Small intestine (tissue), 7 donors: ENCODE data around the gene HCLS1. TPM values are rescaled to one million over a fixed set of nuclear protein-coding genes. Genes with fewer than 3 reads are reported as not detected.

ENCODE experiments used
- DNase-seq, 2 donors: peaks; one replicate each; pipeline versions ENCODE4 v3.0.0 to v3.0.0-alpha.2; 2013
- FAIRE-seq: peaks from 2 replicates; lab custom pipeline; 2012; peaks lifted over from hg19 to GRCh38; lab: Jason Lieb, UNC
- H3K27ac ChIP-seq, 3 donors: one replicate each; pipeline ENCODE4 v1.5.1; 2013; ENCODE audit warnings: low read length in 2 of 3, mild to moderate bottlenecking in 2 of 3, control low read depth in 1 of 3, inconsistent platforms in 1 of 3, low read depth in 1 of 3, moderate library complexity in 1 of 3
- H3K27me3 ChIP-seq, 3 donors: one replicate each; pipeline ENCODE4 v1.6.1; 2013; ENCODE audit warnings: low read length in 3 of 3, inconsistent platforms in 1 of 3; ENCODE audit not compliant: control insufficient read depth in 3 of 3, insufficient read depth in 3 of 3
- H3K36me3 ChIP-seq, 3 donors: one replicate each; pipeline ENCODE4 v1.6.1; 2013; ENCODE audit warnings: low read length in 3 of 3, inconsistent platforms in 1 of 3, low read depth in 1 of 3, mild to moderate bottlenecking in 1 of 3, moderate library complexity in 1 of 3; ENCODE audit not compliant: control insufficient read depth in 3 of 3, insufficient read depth in 2 of 3
- H3K4me1 ChIP-seq, 3 donors: one replicate each; pipeline ENCODE4 v1.6.1; 2013; ENCODE audit warnings: low read length in 2 of 3, inconsistent platforms in 1 of 3, low read depth in 1 of 3, mild to moderate bottlenecking in 1 of 3, moderate library complexity in 1 of 3; ENCODE audit not compliant: control insufficient read depth in 3 of 3, insufficient read depth in 2 of 3
- H3K4me3 ChIP-seq, 3 donors: one replicate each; pipeline ENCODE4 v1.5.1; 2013; ENCODE audit warnings: low read length in 3 of 3, control low read depth in 1 of 3, inconsistent platforms in 1 of 3, low read depth in 1 of 3, mild to moderate bottlenecking in 1 of 3, moderate library complexity in 1 of 3
- H3K9me3 ChIP-seq, 2 donors: one replicate each; pipeline ENCODE4 v1.6.1; 2013; ENCODE audit warnings: low read depth in 1 of 2, low read length in 1 of 2; ENCODE audit not compliant: control insufficient read depth in 2 of 2, insufficient read depth in 1 of 2
- WGBS, 3 donors: extraction: QIAGEN DNeasy Blood & Tissue Kit; methylation state at CpG; one replicate each; pipeline ENCODE4 v1.1.7; 2013; 5-methylcytosine and 5-hydroxymethylcytosine counted together
- polyA plus RNA-seq, 4 donors: library from polyadenylated mRNA; stranded (reverse) in 3 of 4; unstranded in 1 of 4; fragments of 200-250 nt in 3 of 4; fragments of 120-200 nt in 1 of 4; gene quantifications; one replicate each; pipeline versions ENCODE4 v1.2.1 to v1.2.3, GENCODE V29; 2013
- donor health status: healthy with polysubstance abuse.
- donor health status: control.
- donor health status: control.
- donor health status: Bipolar disorder and iron deficiency.
- donor health status: healthy.

HCLS1 gene
- polyA plus RNA-seq, 4 donors = 8.5 to 31.3 (median 22.3) TPM

DNA sequence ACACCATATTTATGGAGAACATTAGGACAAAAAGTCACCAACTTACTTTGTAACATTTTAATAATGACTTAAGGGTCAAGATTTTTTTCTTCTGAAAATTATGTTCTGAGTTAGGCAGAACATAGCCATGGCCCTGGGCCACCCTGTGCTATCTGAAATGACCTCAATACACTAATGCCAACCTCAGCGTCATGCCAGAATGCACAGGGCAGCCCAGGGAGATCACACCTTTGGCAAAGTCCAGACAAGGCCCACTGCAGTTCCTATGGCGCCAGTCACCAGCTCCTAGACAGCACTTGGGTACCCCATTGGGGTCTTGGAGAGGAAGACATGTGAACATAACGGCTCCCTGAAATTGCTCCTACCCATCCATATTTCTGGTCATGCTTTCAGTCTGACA lies 33.1 kb downstream of the HCLS1 start:
- Histone ChIP-seq H3K4me3 (no peak overlapping the region), H3K27ac (no peak overlapping the region), H3K36me3 (no peaks in the 10 kb centered on the region), H3K4me1 (no peaks in the 10 kb centered on the region), H3K27me3 (no peaks in the 10 kb centered on the region), H3K9me3 (no peaks in the 10 kb centered on the region)
- 66 to 84% (median 80%) methylated on average over 3 of the region's 3 CpGs for WGBS, 3 donors
- DNase-seq (no peak), FAIRE-seq (no peak)

DNA sequence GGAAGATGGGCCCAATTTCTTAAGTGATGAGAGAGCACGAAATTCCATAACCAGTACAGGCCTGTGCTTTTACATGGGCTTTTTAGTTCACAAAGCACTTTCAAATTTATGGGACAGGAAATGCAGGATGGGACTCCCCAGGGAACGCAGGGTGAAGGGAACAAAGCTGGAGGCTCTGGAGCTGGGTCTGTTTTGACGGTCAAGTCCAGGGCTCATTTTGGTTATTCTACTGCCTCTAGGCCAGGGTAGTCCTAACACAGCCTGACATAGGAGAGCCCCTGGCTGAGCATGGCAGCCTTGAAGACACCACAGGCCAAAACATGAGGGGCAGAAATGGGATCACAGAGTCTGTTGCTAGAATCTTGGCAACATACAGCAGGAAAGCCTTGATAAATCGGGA lies 33.5 kb downstream of the HCLS1 start:
- 88 to 97% (median 91%) methylated on average over 4 of the region's 4 CpGs for WGBS, 3 donors
- H3K27me3 ChIP-seq = no peaks in the 10 kb centered on the region
- H3K27ac ChIP-seq = no peak overlapping the region
- H3K36me3 ChIP-seq = no peaks in the 10 kb centered on the region
- FAIRE-seq (no peak), DNase-seq (no peak)
- H3K9me3 ChIP-seq = no peaks in the 10 kb centered on the region
- no peak overlapping the region for H3K4me3 ChIP-seq
- no peaks in the 10 kb centered on the region for H3K4me1 ChIP-seq

DNA sequence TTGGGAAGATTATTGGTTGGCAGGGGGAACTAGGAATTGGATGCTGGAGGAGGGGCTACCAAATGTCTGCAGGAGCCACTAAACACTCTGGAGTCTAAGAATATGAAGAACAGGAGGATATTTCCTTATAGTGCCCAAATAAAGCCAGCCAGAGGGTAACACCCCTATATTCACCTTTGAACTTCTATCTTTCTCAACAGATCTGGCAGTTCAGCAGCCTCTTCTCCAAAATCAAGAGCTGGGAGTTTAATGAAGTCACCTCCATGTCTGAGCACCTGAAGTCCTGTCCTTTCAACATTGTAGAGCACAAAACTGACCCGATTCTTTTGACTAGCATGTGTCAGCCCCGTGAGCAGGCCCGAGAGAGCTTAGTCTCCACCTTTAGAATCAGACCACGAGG lies 34.2 kb downstream of the HCLS1 start:
- H3K27me3 ChIP-seq = no peaks in the 10 kb centered on the region
- FAIRE-seq (no peak), DNase-seq (no peak)
- no peaks in the 10 kb centered on the region for H3K4me1 ChIP-seq
- H3K4me3 ChIP-seq = no peak overlapping the region
- H3K36me3 ChIP-seq = no peaks in the 10 kb centered on the region
- H3K27ac ChIP-seq = no peak overlapping the region
- 92 to 99% (median 94%) methylated on average over 4 of the region's 4 CpGs for WGBS, 3 donors
- H3K9me3 ChIP-seq = no peaks in the 10 kb centered on the region

DNA sequence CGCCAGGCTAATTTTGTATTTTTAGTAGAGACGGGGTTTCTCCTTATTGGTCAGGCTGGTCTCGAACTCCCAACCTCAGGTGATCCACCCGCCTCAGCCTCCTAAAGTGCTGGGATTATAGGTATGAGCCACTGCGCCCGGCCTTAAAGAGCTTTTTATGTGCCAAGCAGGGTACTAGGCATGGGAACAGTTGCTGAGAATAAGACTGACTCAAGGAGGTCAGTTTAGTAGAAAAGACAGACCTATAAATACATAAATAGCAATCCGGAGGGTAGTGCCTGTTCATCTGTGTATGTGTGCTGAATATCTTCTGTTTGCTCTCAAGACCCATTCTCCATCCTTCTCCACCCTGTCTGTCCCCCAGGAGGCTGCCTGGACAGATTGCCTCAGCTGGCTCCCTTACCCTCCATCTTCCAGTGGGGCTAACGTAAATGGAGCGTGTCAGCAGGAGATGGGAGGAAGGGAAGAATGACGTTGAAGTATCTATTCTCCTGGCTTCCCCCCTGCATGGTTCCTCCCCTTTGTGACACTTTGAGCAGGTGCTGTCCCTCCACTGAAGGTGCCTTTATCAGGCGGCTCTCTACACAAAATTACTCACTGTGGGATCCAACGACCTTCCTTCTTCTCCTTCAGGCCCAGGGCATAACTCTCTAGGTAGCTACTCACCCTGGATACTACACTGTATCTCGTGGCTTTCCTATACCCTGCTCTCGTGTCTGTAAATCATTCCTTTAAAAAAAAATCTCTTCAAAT lies 36.4 kb downstream of the HCLS1 start:
- Histone ChIP-seq H3K4me1 (no peaks in the 10 kb centered on the region), H3K4me3 (no peak overlapping the region), H3K36me3 (no peaks in the 10 kb centered on the region), H3K27ac (no peak overlapping the region), H3K27me3 (no peaks in the 10 kb centered on the region), H3K9me3 (no peaks in the 10 kb centered on the region)
- DNase-seq (no peak), FAIRE-seq (no peak)
- 70 to 77% (median 75%) methylated on average over 14 of the region's 14 CpGs for WGBS, 3 donors

DNA sequence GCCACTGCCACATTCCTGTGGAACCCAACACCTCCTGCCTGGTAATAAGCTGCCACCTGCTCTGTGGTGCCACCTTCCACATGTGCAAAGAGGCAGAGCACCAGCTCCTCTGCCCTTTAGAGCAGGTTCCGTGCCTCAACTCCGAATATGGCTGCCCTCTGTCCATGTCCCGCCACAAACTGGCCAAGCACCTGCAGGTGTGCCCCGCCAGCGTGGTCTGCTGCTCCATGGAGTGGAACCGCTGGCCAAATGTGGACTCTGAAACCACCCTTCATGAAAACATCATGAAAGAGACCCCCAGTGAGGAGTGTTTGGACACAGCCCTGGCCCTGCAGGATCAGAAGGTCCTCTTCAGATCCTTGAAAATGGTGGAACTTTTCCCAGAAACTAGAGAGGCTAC lies 39.2 kb downstream of the HCLS1 start:
- H3K9me3 ChIP-seq = no peaks in the 10 kb centered on the region
- no peaks in the 10 kb centered on the region for H3K27me3 ChIP-seq
- no peak overlapping the region for H3K4me3 ChIP-seq
- FAIRE-seq = no peak
- H3K27ac ChIP-seq = no peak overlapping the region
- no peak for DNase-seq
- H3K4me1 ChIP-seq = no peaks in the 10 kb centered on the region
- no peaks in the 10 kb centered on the region for H3K36me3 ChIP-seq
- 88 to 94% (median 93%) methylated on average over 6 of the region's 6 CpGs for WGBS, 3 donors

DNA sequence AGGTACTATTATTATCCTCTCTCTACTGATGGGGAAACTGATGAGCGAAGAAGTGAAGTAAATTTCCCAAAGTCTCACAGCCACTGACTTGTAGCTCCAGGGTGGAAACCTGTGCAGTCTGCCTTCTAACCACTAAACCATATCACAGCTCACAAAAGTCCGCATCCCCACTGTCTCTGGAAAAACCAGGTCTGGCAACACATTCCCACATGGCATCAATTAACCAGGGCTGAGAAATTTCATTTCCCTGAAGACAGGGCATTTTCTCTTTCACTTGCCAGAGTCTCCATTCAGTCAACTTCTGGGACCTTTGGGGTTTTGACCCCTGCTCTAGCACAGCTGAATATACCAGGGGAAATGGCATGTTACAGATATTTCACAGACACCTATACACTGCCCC lies 41.0 kb downstream of the HCLS1 start:
- Histone ChIP-seq H3K4me3 (no peak overlapping the region), H3K36me3 (no peaks in the 10 kb centered on the region), H3K27ac (no peak overlapping the region), H3K9me3 (no peaks in the 10 kb centered on the region), H3K4me1 (no peaks in the 10 kb centered on the region), H3K27me3 (no peaks in the 10 kb centered on the region)
- no peak for DNase-seq
- 91 to 98% (median 92%) methylated on average over 2 of the region's 2 CpGs for WGBS, 3 donors
- no peak for FAIRE-seq

DNA sequence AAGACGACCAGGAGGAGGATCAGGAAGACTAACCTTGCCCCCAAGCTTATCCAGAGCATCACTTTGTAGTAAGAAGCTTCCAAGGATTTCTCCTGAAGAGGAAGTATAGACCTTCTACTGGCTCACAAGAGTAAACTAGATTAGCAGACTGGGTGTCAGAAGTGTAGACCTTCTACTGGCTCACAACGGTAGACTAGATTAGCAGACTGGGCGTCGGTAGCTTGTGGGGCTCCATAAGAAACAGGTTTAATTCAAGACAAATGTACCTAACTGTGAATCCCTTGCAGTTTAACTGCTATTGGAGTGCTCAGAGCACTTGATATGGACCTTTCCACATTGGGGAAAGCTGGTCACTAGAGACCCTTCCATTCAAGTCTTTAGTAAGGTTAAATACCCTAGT lies 54.6 kb downstream of the HCLS1 start:
- no peak overlapping the region for H3K4me3 ChIP-seq
- H3K27me3 ChIP-seq = no peaks in the 10 kb centered on the region
- no peak overlapping the region for H3K27ac ChIP-seq
- 80 to 92% (median 89%) methylated on average over 4 of the region's 4 CpGs for WGBS, 3 donors
- FAIRE-seq = no peak
- H3K36me3 ChIP-seq = no peaks in the 10 kb centered on the region
- H3K4me1 ChIP-seq = no peaks in the 10 kb centered on the region
- H3K9me3 ChIP-seq = no peaks in the 10 kb centered on the region
- DNase-seq = no peak

DNA sequence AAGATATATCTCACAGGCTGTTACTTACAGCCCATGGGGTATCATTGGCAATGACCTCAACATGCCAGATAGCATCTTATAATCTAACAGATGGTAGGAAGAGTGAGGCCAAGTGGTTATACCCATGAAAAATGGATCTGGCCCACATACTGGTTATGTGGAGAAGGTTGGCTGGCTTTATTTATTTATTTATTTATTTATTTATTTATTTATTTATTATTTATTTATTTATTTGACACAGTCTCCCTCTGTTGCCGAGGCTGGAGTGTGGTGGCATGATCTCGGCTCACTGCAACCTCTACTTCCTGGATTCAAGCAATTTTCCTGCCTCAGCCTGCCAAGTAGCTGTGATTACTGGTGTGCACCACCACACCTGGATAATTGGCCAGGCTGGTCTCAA lies 55.9 kb downstream of the HCLS1 start:
- Histone ChIP-seq H3K27me3 (no peaks in the 10 kb centered on the region), H3K27ac (no peak overlapping the region), H3K36me3 (no peaks in the 10 kb centered on the region), H3K4me3 (no peak overlapping the region), H3K9me3 (no peaks in the 10 kb centered on the region), H3K4me1 (no peaks in the 10 kb centered on the region)
- no peak for FAIRE-seq
- WGBS, 3 donors = 91 to 98% (median 97%) methylated on average over 2 of the region's 2 CpGs
- no peak for DNase-seq
